Calu3 (cell line): ENCODE data around the gene ALG14. TPM values are rescaled to one million over a fixed set of nuclear protein-coding genes. Genes with fewer than 3 reads are reported as not detected.

Experiments
- BruUV-seq: library from RNA; stranded (reverse); fragments of 400-500 nt; replicated peaks from 2 replicates; lab custom pipeline; 2021; lab: Mats Ljungman, UMichigan
- CTCF ChIA-PET: fragments of 300-600 bp; sonication (Branson Sonifier 250); formaldehyde crosslinking; loops from one replicate; lab custom pipeline; 2022; ENCODE audit warnings: antibody characterized with exemption; lab: Charles Lee
- DNase-seq: peaks from one replicate; pipeline ENCODE4 v3.0.0; 2022
- H3K27ac Mint-ChIP-seq: one replicate; pipeline ENCODE4 v1.8.0; 2022; ENCODE audit warnings: mixed read lengths; ENCODE audit not compliant: unreplicated experiment
- H3K27me3 Mint-ChIP-seq: one replicate; pipeline ENCODE4 v1.8.0; 2022; ENCODE audit warnings: mixed read lengths; ENCODE audit not compliant: unreplicated experiment
- H3K36me3 Mint-ChIP-seq: one replicate; pipeline ENCODE4 v1.8.0; 2022; ENCODE audit warnings: mild to moderate bottlenecking, moderate library complexity, mixed read lengths; ENCODE audit not compliant: insufficient read depth, unreplicated experiment
- H3K4me1 Mint-ChIP-seq: one replicate; pipeline ENCODE4 v1.8.0; 2022; ENCODE audit warnings: mild to moderate bottlenecking, low read depth, mixed read lengths; ENCODE audit not compliant: unreplicated experiment
- H3K4me3 Mint-ChIP-seq: one replicate; pipeline ENCODE4 v1.8.0; 2022; ENCODE audit warnings: mild to moderate bottlenecking, low read depth, moderate library complexity, mixed read lengths; ENCODE audit not compliant: unreplicated experiment
- H3K9me3 Mint-ChIP-seq: one replicate; pipeline ENCODE4 v1.8.0; 2022; ENCODE audit warnings: low read depth, mixed read lengths; ENCODE audit not compliant: unreplicated experiment
- CTCF ChIP-seq: fragments of 200-600 bp; IDR thresholded peaks from one replicate; pipeline ENCODE4 v1.8.0; 2022; ENCODE audit warnings: antibody characterized with exemption; ENCODE audit not compliant: unreplicated experiment
- intact Hi-C: fragments of 100-400 bp; cut with micrococcal nuclease; formaldehyde crosslinking; loops from one replicate; pipeline ENCODE4 v1.10.0; 2022; ENCODE audit not compliant: unreplicated experiment
- total RNA-seq: library from RNA; stranded (reverse); gene quantifications from 2 replicates; pipeline ENCODE4 v1.2.3, GENCODE V29; 2022

The ALG14 gene
- total RNA-seq, 1 experiment from 2014 or later: 5.8 TPM

DNA sequence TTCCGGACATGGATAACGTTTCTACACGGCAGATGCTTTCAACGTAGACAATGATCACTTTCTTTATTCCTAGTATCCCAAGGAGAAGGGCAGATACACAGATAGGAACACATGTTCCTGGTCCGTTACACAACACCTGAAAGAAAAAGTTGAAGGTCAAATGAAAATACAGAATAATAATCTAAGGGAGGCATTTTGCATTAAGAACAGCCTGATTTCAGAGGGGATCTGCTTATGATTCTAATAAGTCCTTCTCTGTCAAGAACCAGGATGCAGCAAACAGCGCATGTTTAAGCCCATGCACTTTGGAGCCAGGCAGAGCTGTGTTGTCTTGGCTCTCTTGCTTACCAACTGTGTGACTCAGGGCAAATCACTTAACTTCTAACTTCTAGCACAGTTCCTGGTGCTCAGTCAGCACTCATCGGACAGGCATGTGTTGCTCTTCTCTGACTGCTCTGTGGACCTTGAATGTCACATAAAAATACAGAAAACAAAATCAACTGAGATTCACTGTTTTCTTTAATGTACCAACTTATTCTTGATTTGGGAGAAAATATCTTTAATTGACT, 89.5 kb downstream of the ALG14 start:
- TF ChIP-seq CTCF: no peak
- DNase-seq: no peak
- Mint-ChIP-seq H3K9me3 (no peaks in the 10 kb centered on the region), H3K36me3 (no peaks in the 10 kb centered on the region), H3K27me3 (no peaks in the 10 kb centered on the region), H3K4me3 (no peak overlapping the region), H3K4me1 (peaks cover 14% of the 10 kb centered on the region), H3K27ac (no peak overlapping the region)
- CTCF ChIA-PET: no interaction called here
- intact Hi-C loops: no loop called here
- BruUV-seq: no TSS peak

GRCh38 chr1:94982398-94982797, 90.4 kb downstream of the ALG14 start:
- Mint-ChIP-seq H3K27ac (no peak overlapping the region), H3K9me3 (no peaks in the 10 kb centered on the region), H3K36me3 (no peaks in the 10 kb centered on the region), H3K4me1 (peaks cover 6% of the 10 kb centered on the region), H3K4me3 (no peak overlapping the region), H3K27me3 (no peaks in the 10 kb centered on the region)
- TF ChIP-seq CTCF: no peak
- BruUV-seq: no TSS peak
- CTCF ChIA-PET: no interaction called here
- DNase-seq: no peak
- intact Hi-C loops: no loop called here

DNA sequence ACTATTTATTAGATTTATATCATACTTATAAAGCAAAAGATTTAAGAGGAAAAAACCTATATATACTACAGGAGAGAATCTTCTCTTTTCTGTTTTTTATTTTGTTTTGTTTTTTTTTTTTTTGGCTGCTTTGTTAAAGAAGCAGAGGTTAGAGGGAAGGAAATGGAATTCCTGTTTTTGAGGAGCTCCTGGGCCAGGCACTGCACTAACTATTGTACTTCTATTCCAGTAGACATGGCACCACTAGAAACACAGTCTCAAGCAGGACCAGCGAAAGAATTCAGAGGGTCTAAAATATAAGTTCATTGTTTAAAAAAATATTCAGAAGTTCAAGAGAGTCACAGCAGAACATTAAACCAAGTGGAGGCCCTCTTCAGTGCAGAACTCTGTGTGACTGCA, 91.2 kb downstream of the ALG14 start:
- no peaks in the 10 kb centered on the region for H3K27me3 Mint-ChIP-seq
- H3K36me3 Mint-ChIP-seq: no peaks in the 10 kb centered on the region
- no peaks in the 10 kb centered on the region for H3K4me1 Mint-ChIP-seq
- no peak for DNase-seq
- CTCF ChIA-PET: interaction anchor here (0.7 kb wide), 1 partner anchor 84 kb away, joined by 4 read pairs; no protein-coding TSS in a partner anchor
- intact Hi-C loops: no loop called here
- TF ChIP-seq CTCF: no peak
- H3K27ac Mint-ChIP-seq: no peak overlapping the region
- H3K9me3 Mint-ChIP-seq: no peaks in the 10 kb centered on the region
- no TSS peak for BruUV-seq
- no peak overlapping the region for H3K4me3 Mint-ChIP-seq

GRCh38 chr1:94980582-94981574, 91.9 kb downstream of the ALG14 start:
- DNase-seq: no peak
- no peaks in the 10 kb centered on the region for H3K36me3 Mint-ChIP-seq
- H3K9me3 Mint-ChIP-seq: no peaks in the 10 kb centered on the region
- H3K27me3 Mint-ChIP-seq: no peaks in the 10 kb centered on the region
- CTCF ChIA-PET: interaction anchor here (0.7 kb wide), 1 partner anchor 84 kb away, joined by 4 read pairs; no protein-coding TSS in a partner anchor
- BruUV-seq: no TSS peak
- H3K4me1 Mint-ChIP-seq: no peaks in the 10 kb centered on the region
- intact Hi-C loops: no loop called here
- H3K27ac Mint-ChIP-seq: no peak overlapping the region
- TF ChIP-seq CTCF: no peak
- H3K4me3 Mint-ChIP-seq: no peak overlapping the region
